Lower leg skin (tissue), 3 donors: ENCODE measurements around the gene HUS1B.

Experiments
- CTCF ChIP-seq, 3 donors: fragments of 450-650 bp; IDR thresholded peaks; one replicate each; pipeline ENCODE4 v1.5.1; 2016; ENCODE audit warnings: antibody characterized with exemption in 3 of 3, mild to moderate bottlenecking in 3 of 3, moderate library complexity in 2 of 3
- POLR2A ChIP-seq, 2 donors: fragments of 450-650 bp; IDR thresholded peaks; one replicate each; pipeline ENCODE4 v1.6.1; 2016 to 2017; ENCODE audit warnings: antibody characterized with exemption in 2 of 2, mild to moderate bottlenecking in 1 of 2, moderate library complexity in 1 of 2

- TF ChIP-seq CTCF (IDR thresholded peaks at IDR 0.05): no peak
- TF ChIP-seq POLR2A (IDR thresholded peaks at IDR 0.05): no peak
Measured at GRCh38 chr6:700490-700889, 43.6 kb upstream of the HUS1B start.
